IMR-90 (cell line): ENCODE results near the gene CACNA1D. TPM values are rescaled to one million over a fixed set of nuclear protein-coding genes. Genes with fewer than 3 reads are reported as not detected.

Source experiments
- ATAC-seq: fragments of 200-7000 bp; cut with Tn5 transposase; 2 replicates; pipeline ENCODE4 v1.9.1; 2020; ENCODE audit warnings: low read depth, mild to moderate bottlenecking, moderate library complexity
- BruUV-seq: library from RNA; stranded (reverse); fragments of 400-500 nt; replicated peaks from 2 replicates; lab custom pipeline; 2021; lab: Mats Ljungman, UMichigan
- CTCF ChIA-PET: fragments of 300-600 bp; formaldehyde crosslinking; extraction: SDS; loops from one replicate; lab custom pipeline; 2021; ENCODE audit warnings: antibody characterized with exemption; lab: Yijun Ruan, JAX
- POLR2A ChIA-PET: fragments of 300-600 bp; sonication (Branson Sonifier 250); formaldehyde crosslinking; loops from one replicate; lab custom pipeline; 2022; ENCODE audit warnings: antibody characterized with exemption; ENCODE audit not compliant: unreplicated experiment; lab: Charles Lee
- DNase-seq: peaks from one replicate; pipeline ENCODE4 v3.0.0; 2013
- H2AFZ ChIP-seq: replicated peaks from 2 replicates; pipeline ENCODE3; 2013; ENCODE audit warnings: low read length, mild to moderate bottlenecking; ENCODE audit not compliant: poor library complexity
- H2AK5ac ChIP-seq: 2 replicates; pipeline ENCODE4 v1.6.1; 2013; ENCODE audit warnings: low read depth, low read length, inconsistent platforms
- H2AK9ac ChIP-seq: replicated peaks from 2 replicates; pipeline ENCODE3; 2013; ENCODE audit warnings: mild to moderate bottlenecking, low read depth, low read length, moderate library complexity; ENCODE audit not compliant: poor library complexity
- H2BK120ac ChIP-seq: 2 replicates; pipeline ENCODE4 v1.6.1; 2013; ENCODE audit warnings: low read depth, low read length, inconsistent platforms
- H2BK15ac ChIP-seq: 3 replicates; pipeline ENCODE4 v1.6.1; 2013; ENCODE audit warnings: low read depth, low read length, inconsistent platforms
- H2BK20ac ChIP-seq: 2 replicates; pipeline ENCODE4 v1.6.1; 2013; ENCODE audit warnings: low read depth, mild to moderate bottlenecking, inconsistent platforms, low read length, moderate library complexity
- H2BK5ac ChIP-seq: 2 replicates; pipeline ENCODE4 v1.6.1; 2013; ENCODE audit warnings: mild to moderate bottlenecking, low read depth, low read length, inconsistent platforms; ENCODE audit not compliant: poor library complexity, severe bottlenecking
- H3K14ac ChIP-seq: replicated peaks from 2 replicates; pipeline ENCODE4 v1.6.1; 2013; ENCODE audit warnings: low read depth, low read length, inconsistent platforms
- H3K18ac ChIP-seq: 2 replicates; pipeline ENCODE4 v1.6.1; 2013; ENCODE audit warnings: low read depth, low read length, control low read depth
- H3K23ac ChIP-seq: 2 replicates; pipeline ENCODE4 v1.6.1; 2013; ENCODE audit warnings: low read depth, low read length, inconsistent platforms
- H3K27ac ChIP-seq: 2 replicates; pipeline ENCODE4 v1.5.1; 2013; ENCODE audit warnings: mild to moderate bottlenecking, control low read depth, low read length; ENCODE audit not compliant: insufficient read depth
- H3K27me3 ChIP-seq: 2 replicates; pipeline ENCODE4 v1.6.1; 2013; ENCODE audit warnings: low read length; ENCODE audit not compliant: control insufficient read depth, insufficient read depth
- H3K36me3 ChIP-seq: 2 replicates; pipeline ENCODE4 v1.6.1; 2013; ENCODE audit warnings: low read length, mixed read lengths; ENCODE audit not compliant: control insufficient read depth, insufficient read depth
- H3K4ac ChIP-seq: 2 replicates; pipeline ENCODE4 v1.6.1; 2013; ENCODE audit warnings: low read depth, low read length, inconsistent platforms
- H3K4me1 ChIP-seq: 2 replicates; pipeline ENCODE4 v1.6.1; 2013; ENCODE audit warnings: low read length, mixed read lengths; ENCODE audit not compliant: control insufficient read depth, insufficient read depth
- H3K4me2 ChIP-seq: 2 replicates; pipeline ENCODE4 v1.6.1; 2013; ENCODE audit warnings: low read depth, mild to moderate bottlenecking, control low read depth, low read length, moderate library complexity
- H3K4me3 ChIP-seq: 2 replicates; pipeline ENCODE4 v1.5.1; 2013; ENCODE audit warnings: low read depth, mild to moderate bottlenecking, control low read depth, low read length, moderate library complexity; ENCODE audit not compliant: insufficient read depth
- H3K56ac ChIP-seq: 2 replicates; pipeline ENCODE4 v1.6.1; 2013; ENCODE audit warnings: low read length, inconsistent platforms; ENCODE audit not compliant: insufficient read depth; ENCODE audit errors: extremely low read depth
- H3K79me1 ChIP-seq, 2 experiments: 2 replicates each; pipeline ENCODE4 v1.6.1; 2013; ENCODE audit warnings: low read length in 2 of 2, inconsistent platforms in 1 of 2, low read depth in 1 of 2
- H3K9ac ChIP-seq: 2 replicates; pipeline ENCODE4 v1.6.1; 2013; ENCODE audit warnings: low read depth, low read length, control low read depth
- H3K9me1 ChIP-seq: 2 replicates; pipeline ENCODE4 v1.6.1; 2013; ENCODE audit warnings: low read length, inconsistent platforms; ENCODE audit not compliant: insufficient read depth
- H3K9me3 ChIP-seq: 2 replicates; pipeline ENCODE4 v1.6.1; 2013; ENCODE audit warnings: low read length; ENCODE audit not compliant: control insufficient read depth, insufficient read depth
- H4K20me1 ChIP-seq: 2 replicates; pipeline ENCODE4 v1.6.1; 2013; ENCODE audit warnings: low read length, inconsistent platforms; ENCODE audit not compliant: insufficient read depth
- H4K5ac ChIP-seq: 2 replicates; pipeline ENCODE4 v1.6.1; 2013; ENCODE audit warnings: mild to moderate bottlenecking, low read depth, low read length, control low read depth
- H4K8ac ChIP-seq, 2 experiments: 2 replicates each; pipeline ENCODE4 v1.6.1; 2013; ENCODE audit warnings: low read depth in 2 of 2, low read length in 2 of 2, control low read depth in 1 of 2, inconsistent platforms in 1 of 2
- H4K91ac ChIP-seq: 2 replicates; pipeline ENCODE4 v1.6.1; 2013; ENCODE audit warnings: low read depth, low read length, inconsistent platforms; ENCODE audit not compliant: insufficient read depth
- CHD1 ChIP-seq: IDR thresholded peaks from 2 replicates; pipeline ENCODE4 v1.6.1; 2012; ENCODE audit warnings: low read depth, low read length, improper control_type of control experiment
- NFE2L2 ChIP-seq: fragments of 150-350 bp; IDR thresholded peaks from 2 replicates; pipeline ENCODE4 v1.6.1; 2016; ENCODE audit warnings: low read depth, mild to moderate bottlenecking, low read length
- RAD21 ChIP-seq: IDR thresholded peaks from 2 replicates; pipeline ENCODE4 v1.6.1; 2012; ENCODE audit warnings: low read length, improper control_type of control experiment
- WGBS, 2 experiments: methylation state at CpG; one replicate each; pipeline versions ENCODE4 v1.1.5 to v1.1.7; 2013; ENCODE audit warnings: missing lambda C conversion rate in 2 of 2; ENCODE audit not compliant: insufficient read length in 1 of 2; ENCODE audit errors: extremely low coverage in 2 of 2; 5-methylcytosine and 5-hydroxymethylcytosine counted together
- dilution Hi-C: fragments of 300-500 bp; cut with HindIII; formaldehyde crosslinking; loops from one replicate; pipeline ENCODE4 v1.14.3; 2018; ENCODE audit warnings: low sequenced_read_pairs; ENCODE audit not compliant: unreplicated experiment
- in situ Hi-C: fragments of 300-500 bp; cut with MboI; formaldehyde crosslinking; loops from 3 replicates; pipeline ENCODE4 v1.14.3; 2019; ENCODE audit warnings: low sequenced_read_pairs, inconsistent platforms, mixed read lengths
- intact Hi-C: fragments of 100-400 bp; cut with micrococcal nuclease; formaldehyde crosslinking; loops from 2 replicates; pipeline ENCODE4 v1.10.0; 2022
- polyA plus RNA-seq, 3 experiments: library from polyadenylated mRNA; depleted of rRNA; stranded (reverse); fragments of >200 nt; gene quantifications; 2 replicates each; pipeline ENCODE4 v1.2.3, GENCODE V29; 2012; ENCODE audit warnings: low replicate concordance in 1 of 3
- total RNA-seq: library from RNA; depleted of rRNA; stranded (reverse); fragments of >200 nt; gene quantifications from 2 replicates; pipeline ENCODE4 v1.2.3, GENCODE V29; 2012

CACNA1D gene
- total and polyA plus RNA-seq, 2 of the 4 experiments (the other 2 are of a cell fraction): 0.07 TPM; not detected in 1

- no peak overlapping the region for H2AK9ac ChIP-seq
- TF ChIP-seq CHD1: no peak
- TF ChIP-seq RAD21: no peak
- no peak for TF ChIP-seq NFE2L2
- H3K23ac ChIP-seq: no peak overlapping the region
- H4K20me1 ChIP-seq: no peaks in the 10 kb centered on the region
- no peaks in the 10 kb centered on the region for H3K9me3 ChIP-seq
- DNase-seq: no peak
- H2BK15ac ChIP-seq: no peak overlapping the region
- H2BK20ac ChIP-seq: no peak overlapping the region
- H4K91ac ChIP-seq: no peak overlapping the region
- no peak overlapping the region for H3K18ac ChIP-seq
- in situ Hi-C loops (no loop called here), intact Hi-C loops (no loop called here), dilution Hi-C loops (no loop called here)
- ChIA-PET POLR2A (no interaction called here), CTCF (interaction anchor here (1.5 kb wide), 1 partner anchor 9 kb away, joined by 6 read pairs; no protein-coding TSS in a partner anchor)
- H3K4ac ChIP-seq: no peak overlapping the region
- no peak overlapping the region for H4K8ac ChIP-seq
- H3K4me1 ChIP-seq: no peaks in the 10 kb centered on the region
- no peaks in the 10 kb centered on the region for H3K9me1 ChIP-seq
- H3K56ac ChIP-seq: no peak overlapping the region
- H3K14ac ChIP-seq: no peak overlapping the region
- H2AFZ ChIP-seq: no peak overlapping the region
- H3K79me1 ChIP-seq: no peaks in the 10 kb centered on the region
- WGBS, 2 experiments: no CpG with 5 or more reads among the region's 5 CpGs
- no peak overlapping the region for H2AK5ac ChIP-seq
- H3K9ac ChIP-seq: no peak overlapping the region
- no peak overlapping the region for H2BK5ac ChIP-seq
- peaks cover 7% of the 10 kb centered on the region for H3K27me3 ChIP-seq
- H3K27ac ChIP-seq: no peak overlapping the region
- no TSS peak for BruUV-seq
- H3K4me3 ChIP-seq: no peak overlapping the region
- no peaks in the 10 kb centered on the region for H3K36me3 ChIP-seq
- no peak overlapping the region for H2BK120ac ChIP-seq
- ATAC-seq: no peak
- no peak overlapping the region for H3K4me2 ChIP-seq
- no peak overlapping the region for H4K5ac ChIP-seq
Measured at GRCh38 chr3:53503195-53503594, 8.8 kb downstream of the CACNA1D start.
